A204.1 (cell line): ENCODE measurements around the gene TMEM94.
"Not testable (repeated sequence)": the region's sequence is repeated elsewhere in the genome, so short reads cannot be mapped to it uniquely, and the experiment has no call there.

Experiments used
- FAIRE-seq: peaks from 2 replicates; lab custom pipeline; 2012; peaks lifted over from hg19 to GRCh38; lab: Jason Lieb, UNC

The TMEM94 gene

DNA sequence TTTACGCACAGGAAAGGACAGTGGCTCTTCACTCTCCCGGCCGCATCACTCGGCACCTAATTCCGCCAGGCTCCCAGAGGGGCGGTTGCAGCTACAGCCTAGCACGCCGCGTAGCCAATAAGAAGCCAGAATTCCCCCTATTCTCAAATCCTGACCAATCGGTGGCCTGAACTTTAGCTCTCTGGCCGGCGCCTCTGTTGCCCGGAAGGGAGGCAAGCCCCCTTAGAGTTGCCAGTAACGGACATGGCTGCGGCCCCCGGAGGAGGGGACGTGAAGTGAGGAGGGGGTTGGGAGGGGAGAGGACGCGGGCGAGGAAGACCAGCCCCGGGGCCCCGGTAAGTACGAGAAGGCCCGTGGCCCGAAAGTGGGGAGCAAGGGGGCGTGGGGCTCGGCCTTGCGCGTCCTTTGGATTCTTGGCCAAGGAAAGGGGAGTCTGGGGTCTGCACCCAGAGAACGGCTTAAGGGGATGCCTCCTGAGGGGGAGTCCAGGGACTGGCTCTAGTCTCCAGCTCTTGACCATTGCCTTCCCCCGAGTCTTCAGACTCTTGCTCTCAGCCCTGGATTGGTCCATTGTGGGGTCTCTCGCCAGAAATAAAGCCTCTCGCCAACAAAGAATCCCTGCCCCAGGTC is at the start of gene TMEM94:
Gene TMEM94 (plus strand): TSS at position 219 of the 630 bp plus-strand sequence. CDS start 15,271 bp downstream, outside the sequence.
- FAIRE-seq, result peak; percentile 94

DNA sequence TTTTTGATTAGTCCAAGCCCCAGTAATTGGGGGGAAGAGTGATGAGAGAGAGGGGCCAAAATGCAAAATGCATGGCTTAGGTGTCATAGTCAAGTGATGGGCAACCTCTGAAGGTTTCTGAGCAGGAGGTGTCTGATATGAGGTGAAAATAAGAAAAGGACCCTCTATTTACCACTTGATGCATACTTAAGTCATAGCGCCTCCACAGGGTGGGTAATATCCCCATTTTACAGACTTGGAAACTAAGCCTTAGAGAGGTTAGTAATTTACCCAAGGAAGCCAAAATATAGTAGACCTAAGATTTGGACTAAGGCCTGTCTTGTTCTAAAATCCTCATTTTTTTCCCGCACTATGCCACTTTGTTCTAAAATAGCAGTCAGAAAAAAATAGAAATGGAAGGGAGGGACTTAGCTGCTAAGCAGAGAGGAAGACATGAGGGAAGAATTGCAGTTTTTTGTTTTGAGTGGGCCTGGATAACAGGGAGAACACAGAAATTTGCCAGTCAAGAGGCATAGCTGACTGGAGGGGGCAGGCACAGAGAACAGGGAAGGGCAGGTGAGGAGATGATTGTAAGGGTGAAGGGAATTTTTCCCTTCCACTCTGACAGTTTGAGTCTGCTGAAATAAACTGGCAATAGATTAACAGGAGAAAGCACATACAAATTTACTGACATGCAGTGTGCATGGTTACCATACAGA is 48.6 kb upstream of the TMEM94 start:
- FAIRE-seq, result no peak

DNA sequence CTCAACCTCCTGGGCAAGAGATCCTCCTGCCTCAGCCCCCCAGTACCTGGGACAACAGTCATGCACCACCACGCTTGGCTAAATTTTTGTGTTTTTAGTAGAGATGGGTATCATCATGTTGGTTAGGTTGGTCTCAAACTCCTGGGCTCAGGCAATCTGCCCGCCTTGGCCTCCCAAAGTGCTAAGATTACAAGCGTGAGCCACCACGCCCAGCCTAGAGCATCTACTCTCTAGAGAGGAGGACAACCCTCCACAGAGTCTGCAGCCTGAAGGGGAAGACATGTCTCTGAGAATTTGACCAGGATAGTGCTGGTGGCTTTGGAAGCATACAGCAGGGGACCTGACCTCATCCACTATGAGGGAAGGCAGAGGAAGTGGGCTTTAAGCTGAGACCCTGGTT is 46.3 kb upstream of the TMEM94 start:
- no peak for FAIRE-seq

DNA sequence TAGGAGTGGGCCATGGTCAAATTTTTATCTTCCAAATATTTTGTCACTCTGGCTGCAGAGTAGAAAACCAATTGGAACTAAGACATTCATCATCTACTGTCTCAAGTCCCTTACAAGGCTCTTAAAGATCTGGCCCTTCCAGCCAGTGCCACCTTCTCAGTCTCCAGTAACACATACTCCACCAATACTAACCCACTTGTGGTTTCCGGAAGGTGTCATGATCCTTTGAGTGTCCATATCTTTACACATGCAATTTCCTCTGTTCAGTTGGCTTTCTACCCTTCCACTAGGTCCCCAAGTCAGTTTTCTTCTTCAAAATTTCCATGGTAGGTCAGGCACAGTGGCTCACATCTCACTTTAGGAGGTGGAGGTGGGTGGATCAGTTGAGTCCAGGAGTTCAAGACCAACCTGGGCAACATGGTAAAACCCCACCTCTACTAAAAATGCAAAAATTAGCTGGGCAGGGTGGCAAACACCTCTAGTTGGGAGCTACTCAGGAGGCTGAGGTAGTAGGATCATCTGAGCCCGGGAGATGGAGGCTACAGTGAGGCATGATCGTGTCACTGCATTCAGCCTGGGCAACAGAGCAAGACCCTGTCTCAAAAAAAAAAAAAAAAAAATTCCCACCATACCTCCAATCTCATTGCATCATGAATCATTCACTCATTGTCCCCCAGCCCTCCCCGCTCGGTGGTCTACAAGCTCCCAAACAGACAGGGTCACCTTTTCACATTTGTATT is 44.9 kb upstream of the TMEM94 start:
- no peak for FAIRE-seq

DNA sequence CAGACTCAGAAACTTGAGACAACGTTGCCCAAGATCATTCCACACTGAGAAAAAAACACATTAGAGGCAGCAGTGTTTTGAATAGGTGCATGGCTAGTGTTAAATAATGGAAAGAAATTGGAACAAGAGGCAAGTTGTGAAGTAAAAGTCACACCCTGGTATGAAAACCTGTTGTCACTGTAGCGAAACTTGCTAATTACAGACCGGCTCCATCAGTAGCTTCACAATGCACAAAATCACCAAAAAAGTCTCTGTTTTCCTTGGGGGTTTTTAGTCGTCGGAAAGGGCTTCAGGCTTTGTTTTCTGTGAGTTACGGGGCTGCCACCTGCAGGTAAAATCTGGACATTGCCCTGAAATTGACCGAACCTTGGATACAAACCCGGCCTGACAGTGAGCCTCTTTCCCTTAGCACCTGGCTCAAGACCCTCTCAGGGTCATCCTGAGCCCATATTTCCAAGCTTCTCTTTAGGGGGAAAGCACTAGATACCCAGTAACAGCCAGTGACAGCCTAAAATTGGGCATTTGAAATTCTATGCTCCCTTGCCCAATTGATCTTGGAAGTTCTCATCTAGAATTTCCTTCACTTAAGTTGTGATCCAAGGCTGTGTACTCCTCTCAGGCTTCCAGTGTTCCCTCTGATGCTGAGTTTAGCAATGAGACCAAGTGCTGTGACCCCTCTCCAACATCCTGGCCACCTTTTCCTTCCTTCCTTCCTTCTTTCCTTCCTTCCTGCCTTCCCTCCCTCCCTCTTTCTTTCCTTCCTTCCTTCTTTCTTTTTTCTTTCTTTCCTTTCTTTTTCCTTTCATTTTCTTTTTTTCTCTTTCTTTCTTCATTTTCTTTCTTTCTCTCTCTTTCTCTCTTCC is 43.7 kb upstream of the TMEM94 start:
- peak; percentile 68 for FAIRE-seq

DNA sequence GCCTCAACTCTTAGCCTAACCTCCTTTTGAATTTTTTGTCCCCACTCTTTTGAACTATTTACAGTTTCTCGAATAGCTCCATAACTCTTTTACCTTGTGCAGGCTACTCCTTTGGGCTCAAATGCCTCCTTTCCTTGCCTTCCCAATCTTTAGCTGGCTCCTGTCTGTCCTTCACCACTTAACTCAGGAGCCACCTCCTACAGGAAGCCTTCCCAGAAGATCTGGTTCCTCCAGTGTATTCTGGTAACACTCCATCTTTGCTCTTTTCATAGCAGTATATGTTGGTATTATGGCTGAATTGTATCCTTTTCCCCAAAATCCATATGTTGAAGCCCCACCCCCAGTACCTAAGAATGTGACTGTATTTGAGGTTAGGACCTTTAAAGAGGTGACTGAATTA is 41.9 kb upstream of the TMEM94 start:
- FAIRE-seq, result no peak

DNA sequence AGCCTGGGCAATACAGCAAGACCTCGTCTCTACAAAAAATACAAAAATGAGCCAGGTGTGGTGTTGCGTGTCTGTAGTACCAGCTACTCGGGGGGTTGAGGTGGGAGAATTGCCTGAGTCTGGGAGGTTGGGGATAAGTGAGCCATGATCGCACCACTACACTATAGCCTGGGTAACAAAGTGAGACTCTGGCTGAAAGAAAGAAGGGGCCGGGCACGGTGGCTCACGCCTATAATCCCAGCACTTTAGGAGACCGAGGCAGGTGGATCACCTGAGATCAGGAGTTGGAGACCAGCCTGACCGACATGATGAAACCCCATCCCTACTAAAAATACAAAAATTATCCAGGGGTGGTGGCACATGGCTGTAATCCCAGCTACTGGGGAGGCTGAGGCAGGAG is 40.4 kb upstream of the TMEM94 start:
- FAIRE-seq, result no peak

DNA sequence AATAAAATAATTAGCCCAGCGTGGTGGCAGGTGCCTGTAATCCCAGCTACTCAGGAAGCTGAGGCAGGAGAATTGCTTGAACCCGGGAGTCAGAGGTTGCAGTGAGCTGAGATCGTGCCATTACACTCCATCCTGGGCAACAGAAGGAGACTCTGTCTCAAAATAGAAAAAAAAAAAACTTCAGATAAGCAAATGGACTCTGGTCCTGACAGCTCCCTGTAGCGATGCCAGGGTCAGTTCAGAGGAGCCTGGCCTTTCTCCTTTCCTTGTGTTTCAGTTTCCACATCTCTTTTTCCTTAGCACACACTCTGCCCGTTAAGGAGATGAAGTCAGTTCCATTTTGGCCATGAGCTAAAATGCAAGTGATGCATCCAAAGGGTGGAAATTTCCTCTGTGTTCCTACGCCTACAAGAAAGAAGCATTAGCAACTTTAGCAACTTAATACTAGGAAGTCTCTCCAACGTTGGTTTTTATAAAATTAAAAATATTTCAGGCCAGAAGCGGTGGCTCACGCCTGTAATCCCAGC is 39.3 kb upstream of the TMEM94 start:
- no peak for FAIRE-seq

DNA sequence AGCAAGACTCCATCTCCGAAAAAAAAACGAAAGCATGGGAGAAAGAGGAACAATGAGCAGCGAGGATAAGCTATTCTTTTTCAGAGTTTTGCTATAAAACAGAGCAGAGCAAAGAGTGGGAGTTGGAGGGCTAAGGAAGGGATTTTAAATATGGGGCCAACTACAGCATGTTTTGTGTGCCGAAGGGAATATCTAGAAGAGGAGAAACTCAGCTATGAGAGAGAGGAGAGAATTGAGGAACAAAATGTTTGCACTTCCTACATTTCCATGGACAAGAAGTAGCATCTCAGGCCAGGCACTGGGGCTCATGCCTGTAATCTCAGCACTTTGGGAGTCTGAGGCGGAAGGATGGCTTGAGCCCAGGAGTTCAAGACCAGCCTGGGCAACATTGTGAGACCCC is 37.9 kb upstream of the TMEM94 start:
- no peak for FAIRE-seq

DNA sequence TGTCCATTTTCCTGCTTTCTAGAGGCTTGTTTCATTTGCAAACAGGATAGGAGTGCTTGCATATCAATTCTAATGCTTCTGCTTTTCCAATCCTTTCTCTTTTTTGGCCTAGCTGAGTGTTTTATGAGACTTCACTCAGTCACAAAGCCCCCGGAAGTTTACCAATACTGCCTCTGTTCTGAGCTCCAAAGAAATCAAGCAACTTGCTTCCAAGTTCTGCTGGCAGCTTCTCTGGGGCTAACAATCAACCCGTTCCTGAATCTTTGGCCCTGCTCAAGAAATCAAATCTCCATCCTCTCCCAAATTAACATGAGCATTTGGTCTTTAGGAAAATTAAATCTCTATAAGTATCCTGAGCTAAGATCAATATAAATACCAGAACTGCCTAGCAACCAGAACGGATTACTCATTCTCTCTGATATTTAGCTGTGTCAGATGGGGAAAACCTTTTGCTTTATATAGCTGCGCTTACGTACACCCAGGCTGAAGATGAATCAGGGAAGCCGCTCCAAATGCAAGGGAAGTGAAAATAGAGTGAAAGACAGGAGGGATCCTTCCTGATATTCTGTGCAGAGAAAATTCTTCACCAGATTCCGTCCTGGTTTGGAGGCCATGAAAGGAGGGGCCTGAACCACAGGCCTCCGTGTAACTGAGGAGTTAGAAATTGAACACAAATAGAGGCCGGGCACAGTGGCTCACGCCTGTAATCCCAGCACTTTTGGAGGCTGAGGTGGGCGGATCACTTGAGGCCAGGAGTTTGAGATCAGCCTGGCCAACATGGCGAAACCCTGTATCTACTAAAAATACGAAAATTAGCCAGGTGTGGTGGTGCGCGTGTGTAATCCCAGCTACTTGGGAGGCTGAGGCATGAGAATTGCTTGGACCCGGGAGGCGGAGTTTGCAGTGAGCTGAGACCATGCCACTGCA is 27.6 kb upstream of the TMEM94 start:
- peak; percentile 44 for FAIRE-seq

DNA sequence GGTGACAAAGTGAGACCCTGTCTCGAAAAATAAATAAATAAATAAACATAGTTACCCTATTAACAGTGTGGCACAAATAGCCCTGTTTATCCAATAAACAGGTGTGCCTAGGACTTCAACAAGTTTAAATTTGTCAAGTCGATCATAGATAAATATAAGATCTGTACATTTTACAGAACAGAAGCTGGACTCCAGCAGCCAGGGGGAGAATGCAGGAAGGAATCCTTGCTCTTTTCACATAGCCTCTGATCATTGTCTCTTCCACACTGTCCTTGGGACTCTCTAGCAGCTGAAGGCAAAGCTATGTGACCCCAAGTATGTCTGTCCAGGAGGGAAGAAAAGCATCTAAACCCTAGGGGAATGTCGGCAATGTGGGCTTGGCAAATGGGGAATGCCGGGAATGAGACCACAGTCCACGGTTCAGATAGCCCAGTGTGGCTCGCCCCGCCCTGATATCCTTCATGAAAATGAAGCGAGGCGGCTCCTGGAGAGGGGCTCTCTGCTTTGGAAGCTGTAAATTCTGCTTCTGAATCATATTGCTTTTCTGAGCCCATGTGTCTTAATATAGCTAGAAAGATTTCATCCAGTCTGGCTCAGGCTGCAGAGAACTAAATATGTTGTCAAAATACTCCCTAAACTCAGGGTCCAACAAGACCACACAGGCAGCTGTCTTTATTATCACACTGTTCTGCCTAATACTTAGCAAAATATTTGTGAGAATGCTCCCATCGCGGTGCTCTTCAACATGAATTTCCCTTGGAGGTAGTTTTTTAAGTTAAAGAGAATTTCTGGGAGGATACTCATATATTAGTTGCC is 26.1 kb upstream of the TMEM94 start:
- FAIRE-seq, result peak; percentile 88

DNA sequence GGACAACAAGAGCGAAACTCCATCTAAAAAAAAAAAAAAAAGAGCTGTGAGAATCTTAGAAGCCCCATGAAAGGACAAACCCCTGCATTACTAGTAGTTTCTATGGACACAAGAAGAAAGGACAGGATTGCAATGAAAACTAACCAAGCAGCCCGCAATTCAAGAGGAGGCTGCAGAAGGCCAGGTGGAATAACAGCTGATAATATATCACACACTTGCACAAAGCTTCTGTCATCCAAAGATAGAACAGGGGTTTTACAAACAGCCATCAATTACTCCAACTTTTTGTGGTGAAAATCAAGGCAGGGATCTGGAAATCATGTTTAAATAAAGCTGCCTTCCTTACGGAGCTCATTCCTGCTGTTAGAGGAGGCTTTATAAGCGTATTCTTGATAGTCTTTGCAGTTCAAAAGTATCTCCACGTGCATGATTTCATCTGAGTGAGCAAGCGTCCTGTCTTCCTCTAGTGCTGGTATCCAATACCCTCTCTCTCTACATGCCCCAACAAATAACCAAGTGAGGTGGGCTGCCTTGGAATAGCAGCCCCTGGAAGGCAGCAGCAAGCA is 23.1 kb upstream of the TMEM94 start:
- no peak for FAIRE-seq

DNA sequence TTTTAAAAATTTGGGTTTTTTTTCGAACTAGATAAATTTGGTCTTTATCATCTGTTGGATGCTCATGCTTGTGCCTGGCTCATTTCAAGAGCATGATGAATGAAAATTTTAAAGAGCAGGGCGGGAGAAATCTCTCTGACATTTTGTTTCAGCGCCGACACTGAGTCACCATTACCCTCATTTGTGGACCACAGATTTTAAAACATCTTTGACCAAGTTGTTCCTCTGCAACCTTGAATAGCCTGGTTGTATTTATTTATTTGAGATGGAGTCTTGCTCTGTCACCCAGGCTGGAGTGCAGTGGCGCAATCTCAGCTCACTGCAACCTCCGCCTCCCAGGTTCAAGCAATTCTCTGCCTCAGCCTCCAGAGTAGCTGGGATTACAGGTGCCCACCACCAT is 22.0 kb upstream of the TMEM94 start:
- not testable (repeated sequence) for FAIRE-seq

DNA sequence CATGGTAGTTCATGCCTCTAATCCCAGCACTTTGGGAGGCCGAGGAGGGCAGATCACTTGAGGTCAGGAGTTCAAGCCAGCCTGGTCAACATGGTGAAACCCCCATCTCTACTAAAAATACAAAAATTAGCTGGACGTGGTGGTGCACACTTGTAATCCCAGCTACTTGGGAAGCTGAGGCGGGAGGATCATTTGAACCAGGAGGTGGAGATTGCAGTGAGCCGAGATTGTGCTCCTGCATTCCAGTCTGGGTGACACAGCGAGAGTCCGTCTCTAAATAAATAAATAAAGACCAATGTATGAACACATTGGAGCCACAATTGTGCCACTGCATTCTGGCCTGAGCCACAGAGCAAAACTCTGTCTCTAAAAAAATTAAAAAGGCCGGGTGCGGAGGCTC is 19.0 kb upstream of the TMEM94 start:
- FAIRE-seq, result not testable (repeated sequence)

DNA sequence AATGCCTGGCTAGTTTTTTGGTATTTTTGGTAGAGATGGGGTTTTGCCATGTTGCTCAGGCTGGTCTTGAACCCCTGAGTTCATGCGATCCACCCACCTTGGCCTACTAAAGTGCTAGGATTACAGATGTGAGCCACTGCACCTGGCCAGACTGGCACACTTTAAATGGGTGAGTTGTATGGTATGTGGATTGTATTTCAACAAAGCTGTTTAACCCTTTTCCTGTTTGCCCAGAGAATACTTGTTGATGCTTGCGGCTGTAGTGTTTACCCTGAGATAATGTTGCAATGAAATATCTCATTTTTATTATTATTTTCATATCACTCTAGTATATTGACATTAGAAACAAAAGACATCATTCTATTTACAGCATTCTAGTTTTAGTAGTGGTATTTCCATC is 17.1 kb upstream of the TMEM94 start:
- no peak for FAIRE-seq

DNA sequence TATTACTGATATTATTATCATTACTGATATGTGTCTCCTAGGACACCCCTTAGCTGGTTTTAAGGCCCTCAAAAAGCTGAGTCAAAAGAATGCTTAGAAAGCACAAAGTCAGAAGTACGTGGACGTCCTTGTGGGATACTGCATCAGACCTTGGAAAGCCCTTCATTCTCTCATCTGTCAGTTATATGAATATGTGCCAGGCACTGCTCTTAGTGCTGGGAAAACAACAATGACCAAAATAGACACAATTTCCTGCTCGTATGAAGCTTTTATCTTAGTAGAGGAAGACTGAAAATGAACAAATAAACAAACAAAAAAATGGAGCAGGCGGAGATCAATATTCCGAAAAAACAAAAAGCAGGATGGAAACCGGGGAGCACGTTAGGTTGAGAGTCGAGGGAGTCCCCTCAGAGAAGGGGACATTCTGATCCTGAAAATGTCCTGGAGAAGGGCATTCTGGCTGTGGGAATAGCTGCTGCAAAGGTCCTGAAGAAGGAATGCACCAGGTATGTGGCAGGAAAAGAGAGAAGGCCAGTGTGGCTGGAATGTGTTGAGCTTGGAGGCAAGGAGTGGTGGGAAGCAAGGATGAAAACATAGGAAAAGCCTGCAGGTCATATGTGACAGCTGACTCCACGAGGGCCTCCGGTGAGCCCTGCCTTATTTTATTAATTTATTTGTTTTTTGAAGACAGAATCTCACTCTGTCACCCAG is 15.5 kb upstream of the TMEM94 start:
- no peak for FAIRE-seq

DNA sequence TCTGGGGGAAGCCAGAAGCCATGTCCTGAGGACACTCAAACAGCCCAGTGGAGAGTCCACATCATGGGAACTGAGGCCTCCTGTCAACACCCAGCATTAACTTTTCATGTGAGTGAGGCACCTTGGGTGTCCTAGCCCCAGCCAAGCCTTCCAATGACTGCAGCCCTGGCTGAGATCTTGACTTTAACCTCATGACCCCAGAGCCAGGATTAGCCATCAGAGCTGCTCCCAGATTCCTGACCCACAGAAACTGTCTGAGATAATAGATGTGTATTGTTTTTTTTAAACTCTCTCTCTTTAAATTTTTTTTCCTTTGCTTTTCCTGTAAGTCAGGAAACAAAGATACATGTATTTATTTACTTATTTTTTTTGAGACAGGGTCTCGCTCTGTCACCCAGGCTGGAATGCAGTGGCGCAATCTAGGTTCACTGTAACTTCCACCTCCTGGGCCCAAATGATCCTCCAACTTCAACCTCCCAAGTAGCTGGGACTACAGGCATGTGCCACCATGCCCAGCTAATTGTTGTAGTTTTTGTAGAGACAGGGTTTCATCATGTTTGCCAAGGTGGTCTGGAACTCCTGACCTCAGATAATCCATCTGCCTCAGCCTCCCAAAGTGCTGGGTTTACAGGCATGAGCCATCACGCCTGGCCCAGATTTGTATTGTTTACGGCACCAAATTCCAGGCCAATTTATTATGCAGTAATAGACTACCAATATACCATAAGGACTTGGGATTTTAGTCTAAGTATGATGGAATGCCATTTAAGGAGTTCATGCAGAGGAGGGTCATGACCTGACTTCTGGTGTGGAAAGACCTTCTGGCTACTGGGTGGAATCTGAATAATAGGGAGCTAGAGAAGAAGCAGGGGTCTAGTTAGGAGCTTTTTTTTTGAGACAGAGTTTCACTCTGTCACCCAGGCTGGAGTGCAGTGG is 14.0 kb upstream of the TMEM94 start:
- no peak for FAIRE-seq

DNA sequence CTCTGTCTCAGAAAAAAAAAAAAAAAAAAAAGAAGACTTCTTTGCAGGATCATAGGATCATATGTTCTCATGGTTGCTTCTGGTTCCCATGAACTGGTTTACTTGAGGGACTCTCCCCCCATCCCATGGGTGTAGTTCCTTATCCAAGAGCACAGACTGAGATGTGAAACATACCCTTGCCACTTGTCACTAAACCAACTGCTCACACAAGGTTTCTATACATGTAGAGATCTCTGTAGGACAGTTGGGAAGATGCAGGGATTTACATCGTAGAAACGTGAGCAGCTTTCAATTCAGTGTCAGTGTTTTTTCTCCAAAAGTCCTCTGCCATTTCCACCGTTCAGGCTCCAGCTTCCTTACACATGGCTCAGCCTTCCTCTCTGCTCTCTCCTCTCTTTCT is 11.1 kb upstream of the TMEM94 start:
- FAIRE-seq, result no peak
